ENCODE measurements around the gene HTT. TPM values are rescaled to one million over a fixed set of nuclear protein-coding genes. Genes with fewer than 3 reads are reported as not detected.
"Not testable (repeated sequence)": the region's sequence is repeated elsewhere in the genome, so short reads cannot be mapped to it uniquely, and the experiment has no call there.

Gene HTT
- total RNA-seq, 4 donors from 2014 or later, result 49.6 to 155 (median 83.1) TPM

GRCh38 chr4:3160438-3160837 lies 86.0 kb downstream of the HTT start:
- no peak for TF ChIP-seq POLR2A (IDR thresholded peaks at IDR 0.05)
- TF ChIP-seq, protein P1, sequence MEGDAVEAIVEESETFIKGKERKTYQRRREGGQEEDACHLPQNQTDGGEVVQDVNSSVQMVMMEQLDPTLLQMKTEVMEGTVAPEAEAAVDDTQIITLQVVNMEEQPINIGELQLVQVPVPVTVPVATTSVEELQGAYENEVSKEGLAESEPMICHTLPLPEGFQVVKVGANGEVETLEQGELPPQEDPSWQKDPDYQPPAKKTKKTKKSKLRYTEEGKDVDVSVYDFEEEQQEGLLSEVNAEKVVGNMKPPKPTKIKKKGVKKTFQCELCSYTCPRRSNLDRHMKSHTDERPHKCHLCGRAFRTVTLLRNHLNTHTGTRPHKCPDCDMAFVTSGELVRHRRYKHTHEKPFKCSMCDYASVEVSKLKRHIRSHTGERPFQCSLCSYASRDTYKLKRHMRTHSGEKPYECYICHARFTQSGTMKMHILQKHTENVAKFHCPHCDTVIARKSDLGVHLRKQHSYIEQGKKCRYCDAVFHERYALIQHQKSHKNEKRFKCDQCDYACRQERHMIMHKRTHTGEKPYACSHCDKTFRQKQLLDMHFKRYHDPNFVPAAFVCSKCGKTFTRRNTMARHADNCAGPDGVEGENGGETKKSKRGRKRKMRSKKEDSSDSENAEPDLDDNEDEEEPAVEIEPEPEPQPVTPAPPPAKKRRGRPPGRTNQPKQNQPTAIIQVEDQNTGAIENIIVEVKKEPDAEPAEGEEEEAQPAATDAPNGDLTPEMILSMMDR (IDR thresholded peaks at IDR 0.05), result no peak
- Histone ChIP-seq H3K9me3 (no peaks in the 10 kb centered on the region), H3K27me3 (no peaks in the 10 kb centered on the region), H3K27ac (no peak overlapping the region), H3K4me1 (no peaks in the 10 kb centered on the region), H3K4me3 (replicated peaks in 1 of 3) (no peak overlapping the region), H3K36me3 (peaks cover 17 to 24% of the 10 kb centered on the region in 2 donors)
- 94% methylated on average over 7 of the region's 7 CpGs for WGBS, 2 donors
- DNase-seq, result no peak
- intact Hi-C loops (cut with DNase I), result no loop called here

DNA sequence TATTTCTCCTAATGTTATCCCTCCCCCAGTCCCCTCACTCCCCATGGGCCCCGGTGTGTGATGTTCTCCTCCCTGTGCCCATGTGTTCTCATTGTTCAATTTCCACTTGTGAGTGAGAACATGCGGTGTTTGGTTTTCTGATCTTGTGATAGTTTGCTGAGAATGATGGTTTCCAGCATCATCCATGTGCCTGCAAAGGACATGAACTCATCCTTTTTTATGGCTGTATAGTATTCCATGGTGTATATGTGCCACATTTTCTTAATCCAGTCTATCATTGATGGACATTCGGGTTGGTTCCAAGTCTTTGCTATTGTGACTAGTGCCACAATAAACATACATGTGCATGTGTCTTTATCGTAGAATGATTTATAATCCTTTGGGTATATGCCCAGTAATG lies 86.6 kb downstream of the HTT start:
- WGBS, 2 donors, result 96 to 100% methylated on average over 4 of the region's 4 CpGs
- intact Hi-C loops (cut with DNase I); H3K4me3 ChIP-seq (replicated peaks in 1 of 3); DNase-seq; H3K27me3 ChIP-seq; H3K4me1 ChIP-seq; H3K9me3 ChIP-seq; H3K27ac ChIP-seq: not testable (repeated sequence)
- H3K36me3 ChIP-seq, result peaks cover 17 to 24% of the 10 kb centered on the region in 2 donors

GRCh38 chr4:3166434-3166833 lies 92.0 kb downstream of the HTT start:
- intact Hi-C loops (cut with DNase I); H3K4me3 ChIP-seq (replicated peaks in 1 of 3); H3K36me3 ChIP-seq; H3K27me3 ChIP-seq; H3K4me1 ChIP-seq; H3K9me3 ChIP-seq; H3K27ac ChIP-seq: not testable (repeated sequence)
- DNase-seq, result peak; percentile 3 to 13
- WGBS, 2 donors, result 78% methylated on average over 6 of the region's 6 CpGs; no CpG with 5 or more reads in 1 of the 2 donors

DNA sequence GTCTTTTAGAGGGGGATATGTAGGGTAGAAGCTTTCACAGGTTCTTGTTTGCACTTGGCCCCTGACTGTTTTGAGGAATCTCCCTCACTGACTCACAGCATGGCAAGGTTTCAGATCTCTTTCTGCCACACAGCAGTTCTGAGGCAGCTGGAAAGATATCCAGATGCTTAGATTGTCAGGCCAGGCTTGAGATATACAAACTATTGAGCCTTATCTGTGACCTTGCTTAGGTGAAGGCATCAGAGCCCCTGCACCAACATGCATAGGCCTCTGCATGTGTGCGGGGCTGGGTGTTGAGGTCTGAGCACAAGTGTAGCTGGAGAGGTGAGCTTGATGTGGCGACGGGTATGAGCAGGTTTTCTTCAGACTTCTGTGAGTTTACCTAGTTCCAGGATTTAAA lies 93.5 kb downstream of the HTT start:
- Histone ChIP-seq H3K27me3 (no peaks in the 10 kb centered on the region), H3K27ac (no peak overlapping the region), H3K36me3 (peaks cover 4 to 8% of the 10 kb centered on the region in 2 donors), H3K9me3 (no peaks in the 10 kb centered on the region), H3K4me3 (replicated peaks in 1 of 3) (no peak overlapping the region), H3K4me1 (no peaks in the 10 kb centered on the region)
- DNase-seq, result no peak
- intact Hi-C loops (cut with DNase I), result no loop called here
- TF ChIP-seq, protein P1 (IDR thresholded peaks at IDR 0.05), result no peak
- TF ChIP-seq POLR2A (IDR thresholded peaks at IDR 0.05), result no peak
- 81 to 85% methylated on average over 3 of the region's 3 CpGs for WGBS, 2 donors

GRCh38 chr4:3174371-3175338 lies 100.2 kb downstream of the HTT start:
- H3K27me3 ChIP-seq, result no peaks in the 10 kb centered on the region
- no peaks in the 10 kb centered on the region for H3K9me3 ChIP-seq
- no peak overlapping the region for H3K27ac ChIP-seq
- peaks cover 31 to 32% of the 10 kb centered on the region in 2 donors for H3K36me3 ChIP-seq
- H3K4me3 ChIP-seq (replicated peaks in 1 of 3), result no peak overlapping the region
- TF ChIP-seq POLR2A (IDR thresholded peaks at IDR 0.05), result no peak
- TF ChIP-seq, protein P1 (IDR thresholded peaks at IDR 0.05), result no peak
- 72% methylated on average over 12 of the region's 12 CpGs for WGBS, 2 donors
- no peaks in the 10 kb centered on the region for H3K4me1 ChIP-seq
- intact Hi-C loops (cut with DNase I), result no loop called here
- no peak for DNase-seq
